Measurements from ENCODE around the gene KYAT1. TPM values are rescaled to one million over a fixed set of nuclear protein-coding genes. Genes with fewer than 3 reads are reported as not detected.
"Not testable (repeated sequence)": the region's sequence is repeated elsewhere in the genome, so short reads cannot be mapped to it uniquely, and the experiment has no call there.

The KYAT1 gene
- total and polyA plus RNA-seq, 11 donors, result 9.5 to 16.7 (median 12.6) TPM

- DNase-seq, result no peak
- TF ChIP-seq POLR2A (IDR thresholded peaks at IDR 0.05) (no peak), CTCF (IDR thresholded peaks at IDR 0.05) (no peak)
- WGBS, 4 donors, result 68 to 92% (median 80%) methylated on average over 4 to 6 of the region's 6 CpGs
Observed at GRCh38 chr9:128862401-128862851, 19.3 kb downstream of the KYAT1 start.

GRCh38 chr9:128861501-128861900 lies 20.2 kb downstream of the KYAT1 start:
- Histone ChIP-seq H3K4me3 (no peak overlapping the region), H3K4me1 (peaks cover 0 to 19% (median 3%) of the 10 kb centered on the region in 12 donors), H3K36me3 (no peaks in the 10 kb centered on the region), H3K27me3 (no peaks in the 10 kb centered on the region), H3K9me3 (no peaks in the 10 kb centered on the region), H3K27ac (no peak overlapping the region)
- peak in 1 of 4 donors; percentile 14 for ATAC-seq
- 80 to 99% (median 89%) methylated on average over 5 to 6 of the region's 6 CpGs for WGBS, 4 donors
- no peak for DNase-seq
- intact Hi-C loops (cut with DNase I), result loop anchor here in 1 of 10 donors (5.0 kb wide), 1 partner anchor 166 kb away; the partner anchor contains the start of gene SH3GLB2
- no peak for TF ChIP-seq POLR2A (IDR thresholded peaks at IDR 0.05)
- no peak for TF ChIP-seq CTCF (IDR thresholded peaks at IDR 0.05)

More at GRCh38 chr9:128862401-128862851, 19.3 kb downstream of the KYAT1 start:
- H3K4me3 ChIP-seq, result no peak overlapping the region
- H3K36me3 ChIP-seq, result no peaks in the 10 kb centered on the region
- H3K4me1 ChIP-seq, result peaks cover 0 to 19% (median 3%) of the 10 kb centered on the region in 12 donors
- H3K27me3 ChIP-seq, result no peaks in the 10 kb centered on the region
- ATAC-seq, result peak; percentile 35 to 68 (median 53)
- H3K9me3 ChIP-seq, result no peaks in the 10 kb centered on the region
- H3K27ac ChIP-seq, result peak overlapping the region in 1 of 12 donors; percentile 9
- intact Hi-C loops (cut with DNase I), result loop anchor here in 7 of 10 donors (2.0 to 5.0 kb wide), 2 partner anchors 66 to 165 kb away; partner anchors contain the start of gene SH3GLB2 (in 1 of the 7)

- Histone ChIP-seq H3K4me1 (peaks cover 0 to 19% (median 3%) of the 10 kb centered on the region in 12 donors), H3K27ac (no peak overlapping the region), H3K4me3 (no peak overlapping the region), H3K36me3 (no peaks in the 10 kb centered on the region), H3K27me3 (no peaks in the 10 kb centered on the region), H3K9me3 (no peaks in the 10 kb centered on the region)
- 85 to 89% (median 86%) methylated on average over 5 of the region's 5 CpGs for WGBS, 4 donors
- ATAC-seq (no peak), DNase-seq (no peak)
- TF ChIP-seq CTCF (IDR thresholded peaks at IDR 0.05) (no peak), POLR2A (IDR thresholded peaks at IDR 0.05) (no peak)
- intact Hi-C loops (cut with DNase I), result loop anchor here in 1 of 10 donors (5.0 kb wide), 1 partner anchor 166 kb away; the partner anchor contains the start of gene SH3GLB2
Observed at GRCh38 chr9:128860937-128861336, 20.8 kb downstream of the KYAT1 start.

- 93 to 98% (median 95%) methylated on average over 7 of the region's 7 CpGs for WGBS, 4 donors
- not testable (repeated sequence) for H3K4me3 ChIP-seq
Observed at GRCh38 chr9:128858476-128858875, 23.3 kb downstream of the KYAT1 start.

GRCh38 chr9:128854454-128854853 lies 27.3 kb downstream of the KYAT1 start:
- not testable (repeated sequence) for H3K27me3 ChIP-seq, H3K27ac ChIP-seq, H3K4me3 ChIP-seq, DNase-seq, ATAC-seq, H3K4me1 ChIP-seq, H3K36me3 ChIP-seq
- intact Hi-C loops (cut with DNase I), result loop anchor here in 3 of 10 donors (10.0 kb wide), 1 partner anchor 150 kb away; no protein-coding TSS in a partner anchor
- peaks cover 0 to 10% (median 0%) of the 10 kb centered on the region in 12 donors for H3K9me3 ChIP-seq
- 92 to 96% (median 94%) methylated on average over 6 of the region's 6 CpGs for WGBS, 4 donors

More at GRCh38 chr9:128858476-128858875, 23.3 kb downstream of the KYAT1 start:
- not testable (repeated sequence) for H3K9me3 ChIP-seq, H3K27me3 ChIP-seq, H3K36me3 ChIP-seq, H3K27ac ChIP-seq, DNase-seq, ATAC-seq
- intact Hi-C loops (cut with DNase I), result loop anchor here in 3 of 10 donors (10.0 kb wide), 1 partner anchor 146 kb away; no protein-coding TSS in a partner anchor
- peaks cover 0 to 16% (median under 1%) of the 10 kb centered on the region in 12 donors for H3K4me1 ChIP-seq

- intact Hi-C loops (cut with DNase I), result loop anchor here in 3 of 10 donors (10.0 kb wide), 1 partner anchor 152 kb away; no protein-coding TSS in a partner anchor
Observed at GRCh38 chr9:128852646-128853045, 29.1 kb downstream of the KYAT1 start.

More at GRCh38 chr9:128852646-128853045, 29.1 kb downstream of the KYAT1 start:
- H3K27ac ChIP-seq, H3K4me3 ChIP-seq, H3K36me3 ChIP-seq, H3K27me3 ChIP-seq, ATAC-seq, DNase-seq, H3K4me1 ChIP-seq: not testable (repeated sequence)
- H3K9me3 ChIP-seq, result peaks cover 0 to 10% (median 0%) of the 10 kb centered on the region in 12 donors
- WGBS, 4 donors, result 70 to 95% (median 88%) methylated on average over 2 of the region's 2 CpGs
